CD14-positive monocyte (primary cell): Measurements from ENCODE around the gene TGIF2. TPM values are rescaled to one million over a fixed set of nuclear protein-coding genes. Genes with fewer than 3 reads are reported as not detected.

Source experiments
- DNase-seq, 3 donors: peaks; one replicate each; pipeline ENCODE4 v3.0.0-alpha.2; 2011 to 2022
- H2AFZ ChIP-seq: 2 replicates; pipeline ENCODE4 v1.6.0; 2012; ENCODE audit warnings: mild to moderate bottlenecking, low read depth, low read length, inconsistent platforms; ENCODE audit not compliant: insufficient read depth, poor library complexity, severe bottlenecking
- H3K27ac ChIP-seq, 2 donors: 1 replicate in 1 of 2; 2 replicates in 1 of 2; pipeline ENCODE4 v1.5.1; 2012 to 2013; ENCODE audit warnings: low read length in 2 of 2, control low read depth in 1 of 2, inconsistent platforms in 1 of 2, low read depth in 1 of 2, mild to moderate bottlenecking in 1 of 2
- H3K27me3 ChIP-seq, 2 donors: one replicate each; pipeline versions ENCODE4 v1.6.0 to v1.6.1; 2011 to 2013; ENCODE audit warnings: low read length in 2 of 2; ENCODE audit not compliant: control insufficient read depth in 2 of 2, insufficient read depth in 2 of 2
- H3K36me3 ChIP-seq, 2 donors: replicated peaks in 1 of 2; 1 replicate in 1 of 2; 2 replicates in 1 of 2; pipeline versions ENCODE4 v1.5.1 to v1.6.1; 2012 to 2013; ENCODE audit warnings: low read length in 2 of 2, control low read depth in 1 of 2, inconsistent platforms in 1 of 2, mild to moderate bottlenecking in 1 of 2; ENCODE audit not compliant: insufficient read depth in 2 of 2, control insufficient read depth in 1 of 2
- H3K4me1 ChIP-seq, 2 donors: 1 replicate in 1 of 2; 2 replicates in 1 of 2; pipeline versions ENCODE4 v1.5.1 to v1.6.1; 2012 to 2013; ENCODE audit warnings: low read length in 2 of 2, control low read depth in 1 of 2, inconsistent platforms in 1 of 2, mild to moderate bottlenecking in 1 of 2, moderate library complexity in 1 of 2; ENCODE audit not compliant: insufficient read depth in 2 of 2, control insufficient read depth in 1 of 2
- H3K4me2 ChIP-seq: replicated peaks from 2 replicates; pipeline ENCODE3; 2012; ENCODE audit warnings: low read length, moderate library complexity, mild to moderate bottlenecking; ENCODE audit not compliant: poor library complexity, severe bottlenecking; ENCODE audit errors: extremely low read depth
- H3K4me3 ChIP-seq, 3 experiments: fragments of 200-600 bp in 1 of 3; sonication (generic) in 1 of 3; replicated peaks in 1 of 3; 1 replicate in 2 of 3; 2 replicates in 1 of 3; pipeline ENCODE4 v1.5.1; 2011 to 2013; ENCODE audit warnings: low read length in 3 of 3, mild to moderate bottlenecking in 3 of 3, control low read depth in 2 of 3, low read depth in 2 of 3, inconsistent platforms in 1 of 3, moderate library complexity in 1 of 3
- H3K79me2 ChIP-seq: 2 replicates; pipeline ENCODE4 v1.6.0; 2012; ENCODE audit warnings: mild to moderate bottlenecking, control low read depth, inconsistent platforms, low read length, moderate library complexity; ENCODE audit not compliant: insufficient read depth
- H3K9ac ChIP-seq: 2 replicates; pipeline ENCODE4 v1.6.0; 2017; ENCODE audit warnings: low read length, mild to moderate bottlenecking; ENCODE audit not compliant: insufficient read depth, poor library complexity, severe bottlenecking
- H3K9me3 ChIP-seq, 2 donors: replicated peaks in 1 of 2; 1 replicate in 1 of 2; 2 replicates in 1 of 2; pipeline versions ENCODE4 v1.5.1 to v1.6.1; 2012 to 2013; ENCODE audit warnings: low read length in 2 of 2, control low read depth in 1 of 2; ENCODE audit not compliant: control insufficient read depth in 1 of 2, insufficient read depth in 1 of 2
- H4K20me1 ChIP-seq: 2 replicates; pipeline ENCODE4 v1.6.0; 2012; ENCODE audit warnings: mild to moderate bottlenecking, low read length, control low read depth, moderate library complexity; ENCODE audit not compliant: insufficient read depth
- H3K27ac Mint-ChIP-seq, 7 donors: one replicate each; pipeline ENCODE4 v1.8.0; 2020; ENCODE audit warnings: mild to moderate bottlenecking in 7 of 7, mixed read lengths in 7 of 7, moderate library complexity in 6 of 7, inconsistent platforms in 2 of 7
- H3K27me3 Mint-ChIP-seq, 3 donors: one replicate each; pipeline ENCODE4 v1.8.0; 2021 to 2022; ENCODE audit warnings: low read depth in 3 of 3, mild to moderate bottlenecking in 3 of 3, mixed read lengths in 3 of 3, moderate library complexity in 3 of 3, inconsistent platforms in 1 of 3
- H3K36me3 Mint-ChIP-seq, 2 donors: one replicate each; pipeline ENCODE4 v1.8.0; 2020; ENCODE audit warnings: mixed read lengths in 2 of 2, inconsistent platforms in 1 of 2, mild to moderate bottlenecking in 1 of 2
- H3K4me1 Mint-ChIP-seq: one replicate; pipeline ENCODE4 v1.8.0; 2020; ENCODE audit warnings: mild to moderate bottlenecking, mixed read lengths
- H3K4me3 Mint-ChIP-seq, 2 donors: one replicate each; pipeline ENCODE4 v1.8.0; 2020; ENCODE audit warnings: mild to moderate bottlenecking in 2 of 2, mixed read lengths in 2 of 2, moderate library complexity in 1 of 2
- H3K9me3 Mint-ChIP-seq, 7 donors: one replicate each; pipeline ENCODE4 v1.8.0; 2020 to 2022; ENCODE audit warnings: mixed read lengths in 7 of 7, mild to moderate bottlenecking in 6 of 7, moderate library complexity in 6 of 7, inconsistent platforms in 2 of 7
- CTCF ChIP-seq: fragments of 200-600 bp; IDR thresholded peaks from one replicate; pipeline ENCODE4 v1.8.0; 2022; ENCODE audit warnings: antibody characterized with exemption, mild to moderate bottlenecking
- WGBS: methylation state at CpG from one replicate; pipeline ENCODE4 v1.1.5; 2013; ENCODE audit warnings: missing lambda C conversion rate; ENCODE audit not compliant: insufficient coverage; 5-methylcytosine and 5-hydroxymethylcytosine counted together
- intact Hi-C, 2 donors: fragments of 100-400 bp; cut with micrococcal nuclease; formaldehyde crosslinking; loops; one replicate each; pipeline versions ENCODE4 v1.15.0 to v1.15.1; 2023
- polyA plus RNA-seq, 3 donors: library from polyadenylated mRNA; depleted of rRNA in 1 of 3; unstranded in 2 of 3; stranded (reverse) in 1 of 3; fragments of 300-500 nt in 2 of 3; fragments of >200 nt in 1 of 3; fragmentation: Illumina TruSeq in 2 of 3; gene quantifications; 1 replicate in 2 of 3; 2 replicates in 1 of 3; pipeline ENCODE4 v1.2.3, GENCODE V29; 2012 to 2021

TGIF2 gene
- polyA plus RNA-seq, 3 donors = 11.0 to 15.9 (median 12.2) TPM

GRCh38 chr20:36593347-36593929, 20.0 kb downstream of the TGIF2 start:
- H3K36me3 Mint-ChIP-seq = peaks cover 27 to 46% of the 10 kb centered on the region in 2 donors
- Histone ChIP-seq H4K20me1 (peaks cover 3% of the 10 kb centered on the region), H3K36me3 (peaks cover 9 to 34% of the 10 kb centered on the region in 2 donors), H3K4me2 (no peak overlapping the region), H2AFZ (no peak overlapping the region), H3K9ac (no peak overlapping the region), H3K9me3 (no peaks in the 10 kb centered on the region), H3K4me3 (no peak overlapping the region), H3K27ac (peak overlapping the region; percentile 57 to 88), H3K4me1 (peaks cover 52 to 57% of the 10 kb centered on the region in 2 donors), H3K79me2 (peaks cover 4% of the 10 kb centered on the region), H3K27me3 (no peaks in the 10 kb centered on the region)
- peak in 1 of 3 donors; percentile 64 for DNase-seq
- H3K4me3 Mint-ChIP-seq = no peak overlapping the region
- intact Hi-C loops = loop anchor here (5.0 kb wide), 1 partner anchor 36 kb away; no protein-coding TSS in a partner anchor
- no peak for TF ChIP-seq CTCF
- no peaks in the 10 kb centered on the region for H3K27me3 Mint-ChIP-seq
- H3K9me3 Mint-ChIP-seq = peaks cover 0 to 6% (median 0%) of the 10 kb centered on the region in 7 donors
- peaks cover 57% of the 10 kb centered on the region for H3K4me1 Mint-ChIP-seq
- peak overlapping the region; percentile 83 to 95 (median 91) for H3K27ac Mint-ChIP-seq
- WGBS = 100% methylated on average over 4 of the region's 5 CpGs

- H3K27me3 ChIP-seq = no peaks in the 10 kb centered on the region
- H4K20me1 ChIP-seq = no peaks in the 10 kb centered on the region
- Mint-ChIP-seq H3K27me3 (peaks cover 0 to 4% (median 0%) of the 10 kb centered on the region in 3 donors), H3K9me3 (peaks cover 0 to 4% (median 0%) of the 10 kb centered on the region in 7 donors), H3K4me3 (peak overlapping the region; percentile 31 to 80), H3K27ac (peak overlapping the region; percentile 60 to 89 (median 83)), H3K4me1 (peaks cover 48% of the 10 kb centered on the region), H3K36me3 (no peaks in the 10 kb centered on the region)
- peaks cover 57 to 65% of the 10 kb centered on the region in 2 donors for H3K4me1 ChIP-seq
- DNase-seq = peak in 1 of 3 donors; percentile 42
- no peaks in the 10 kb centered on the region for H3K79me2 ChIP-seq
- no peak for TF ChIP-seq CTCF
- intact Hi-C loops = no loop called here
- no peak overlapping the region for H2AFZ ChIP-seq
- no CpG with 5 or more reads among the region's 5 CpGs for WGBS
- no peak overlapping the region for H3K9ac ChIP-seq
- no peaks in the 10 kb centered on the region for H3K36me3 ChIP-seq
- peak overlapping the region; percentile 65 for H3K4me2 ChIP-seq
- H3K4me3 ChIP-seq = peak overlapping the region in 2 of 3 experiments; percentile 25 to 62
- H3K9me3 ChIP-seq = no peaks in the 10 kb centered on the region
- peak overlapping the region; percentile 19 to 74 for H3K27ac ChIP-seq
Measured at GRCh38 chr20:36599912-36600345, 26.5 kb downstream of the TGIF2 start.
